H1 (cell line): ENCODE data around the gene NCAM1.

Source experiments
- EP300 ChIP-seq, 2 experiments: IDR thresholded peaks; 1 replicate in 1 of 2; 2 replicates in 1 of 2; pipeline ENCODE4 v1.6.1; 2011 to 2012; ENCODE audit warnings: low read depth in 2 of 2, low read length in 2 of 2, mild to moderate bottlenecking in 2 of 2, borderline replicate concordance in 1 of 2, inconsistent platforms in 1 of 2, moderate library complexity in 1 of 2
- EZH2 ChIP-seq: fragments of 200-600 bp; sonication (generic); IDR thresholded peaks from 2 replicates; pipeline ENCODE4 v1.7.1; 2012; ENCODE audit warnings: low read depth, mild to moderate bottlenecking, moderate library complexity, low read length, inconsistent platforms; ENCODE audit not compliant: severe bottlenecking
- GABPA ChIP-seq: IDR thresholded peaks from 2 replicates; pipeline ENCODE4 v1.6.1; 2011; ENCODE audit warnings: mild to moderate bottlenecking, low read length, moderate library complexity, borderline replicate concordance; ENCODE audit not compliant: insufficient read depth
- POLR2AphosphoS5 ChIP-seq: IDR thresholded peaks from 2 replicates; pipeline ENCODE4 v1.6.1; 2011; ENCODE audit warnings: low read depth, low read length
- RFX5 ChIP-seq: IDR thresholded peaks from 2 replicates; pipeline ENCODE4 v1.6.1; 2011; ENCODE audit warnings: low read depth, low read length, improper control_type of control experiment, borderline replicate concordance
- SP1 ChIP-seq: IDR thresholded peaks from 2 replicates; pipeline ENCODE4 v1.6.1; 2011; ENCODE audit warnings: low read depth, low read length
- SP2 ChIP-seq: IDR thresholded peaks from 2 replicates; pipeline ENCODE4 v1.6.1; 2012; ENCODE audit warnings: mild to moderate bottlenecking, low read length, inconsistent platforms
- SUZ12 ChIP-seq: fragments of 200-600 bp; sonication (generic); IDR thresholded peaks from 2 replicates; pipeline ENCODE4 v1.6.1; 2012; ENCODE audit warnings: mild to moderate bottlenecking, inconsistent platforms, low read length, moderate library complexity, mixed read lengths
- TAF1 ChIP-seq: IDR thresholded peaks from 2 replicates; pipeline ENCODE4 v1.6.1; 2011; ENCODE audit warnings: mild to moderate bottlenecking, low read depth, low read length
- ZNF274 ChIP-seq: IDR thresholded peaks from 2 replicates; pipeline ENCODE4 v1.7.0; 2012; ENCODE audit warnings: low read length, borderline replicate concordance; ENCODE audit errors: extremely low read depth
- TF ChIP-seq, protein P1 (sequence below): IDR thresholded peaks from 2 replicates; pipeline ENCODE4 v1.6.1; 2011; ENCODE audit warnings: low read length, improper control_type of control experiment
- TF ChIP-seq, protein P2 (sequence below): IDR thresholded peaks from 2 replicates; pipeline ENCODE4 v1.6.1; 2012; ENCODE audit warnings: inconsistent platforms

DNA sequence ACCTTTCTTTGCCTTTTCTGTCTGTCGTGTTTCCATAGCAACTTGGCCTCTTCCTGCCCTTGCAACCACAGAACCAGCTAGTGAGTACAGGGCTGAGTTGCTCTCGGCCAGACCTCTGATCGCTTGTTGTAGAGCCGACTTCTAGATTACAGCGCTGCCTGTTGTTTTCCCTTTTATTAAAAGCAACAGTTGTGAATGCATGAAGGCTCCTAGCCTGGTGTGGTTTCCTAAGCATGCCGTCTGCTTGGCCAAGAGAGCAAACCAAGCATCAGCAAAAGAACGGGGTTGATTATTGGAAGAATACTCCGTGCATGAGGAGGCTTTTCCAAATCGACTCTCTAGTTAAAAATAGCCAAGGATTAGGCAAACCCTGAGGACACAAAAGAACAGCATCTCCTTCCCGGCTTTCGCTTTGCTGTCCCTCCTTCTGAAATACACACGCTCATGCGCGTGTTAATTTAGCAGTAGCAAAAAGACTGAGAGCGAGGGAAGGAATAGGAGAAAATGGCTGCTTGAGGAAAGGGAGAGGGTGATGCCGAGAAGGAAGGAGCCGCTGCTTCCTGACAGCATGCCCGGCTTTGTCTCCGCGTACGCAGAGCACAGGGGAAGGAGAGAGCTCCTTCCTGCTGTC is 281.7 kb downstream of the NCAM1 start:
- TF ChIP-seq EP300 (IDR thresholded peaks at IDR 0.05; ENCODE audit: borderline replicate concordance in 1 of 2, low read depth in 2 of 2, low read length in 2 of 2) (no peak), SP2 (no peak), RFX5 (no peak), TAF1 (no peak), EZH2 (no peak), GABPA (no peak), SP1 (no peak), SUZ12 (no peak), POLR2AphosphoS5 (no peak), ZNF274 (no peak)
- TF ChIP-seq, protein P1, sequence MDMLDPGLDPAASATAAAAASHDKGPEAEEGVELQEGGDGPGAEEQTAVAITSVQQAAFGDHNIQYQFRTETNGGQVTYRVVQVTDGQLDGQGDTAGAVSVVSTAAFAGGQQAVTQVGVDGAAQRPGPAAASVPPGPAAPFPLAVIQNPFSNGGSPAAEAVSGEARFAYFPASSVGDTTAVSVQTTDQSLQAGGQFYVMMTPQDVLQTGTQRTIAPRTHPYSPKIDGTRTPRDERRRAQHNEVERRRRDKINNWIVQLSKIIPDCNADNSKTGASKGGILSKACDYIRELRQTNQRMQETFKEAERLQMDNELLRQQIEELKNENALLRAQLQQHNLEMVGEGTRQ, result no peak
- TF ChIP-seq, protein P2, sequence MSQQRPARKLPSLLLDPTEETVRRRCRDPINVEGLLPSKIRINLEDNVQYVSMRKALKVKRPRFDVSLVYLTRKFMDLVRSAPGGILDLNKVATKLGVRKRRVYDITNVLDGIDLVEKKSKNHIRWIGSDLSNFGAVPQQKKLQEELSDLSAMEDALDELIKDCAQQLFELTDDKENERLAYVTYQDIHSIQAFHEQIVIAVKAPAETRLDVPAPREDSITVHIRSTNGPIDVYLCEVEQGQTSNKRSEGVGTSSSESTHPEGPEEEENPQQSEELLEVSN, result no peak
